A673 (cell line): ENCODE results near the gene KRT72. TPM values are rescaled to one million over a fixed set of nuclear protein-coding genes. Genes with fewer than 3 reads are reported as not detected.

Experiments
- BruUV-seq: library from RNA; stranded (reverse); fragments of 400-500 nt; replicated peaks from 2 replicates; lab custom pipeline; 2021; lab: Mats Ljungman, UMichigan
- CTCF ChIA-PET: fragments of 300-600 bp; sonication (Branson Sonifier 250); formaldehyde crosslinking; loops from one replicate; lab custom pipeline; 2022; ENCODE audit warnings: antibody characterized with exemption; lab: Charles Lee
- POLR2A ChIA-PET: fragments of 300-600 bp; sonication (Branson Sonifier 250); formaldehyde crosslinking; loops from one replicate; lab custom pipeline; 2022; ENCODE audit warnings: antibody characterized with exemption; ENCODE audit not compliant: low non-redundant PET; lab: Charles Lee
- DNase-seq: peaks from one replicate; pipeline ENCODE4 v3.0.0-alpha.2; 2015; ENCODE audit warnings: low spot score
- H3K27ac ChIP-seq: fragments of 200-600 bp; sonication (generic); 2 replicates; pipeline ENCODE4 v1.5.1; 2016; ENCODE audit warnings: mixed run types, low read depth, mild to moderate bottlenecking, mixed read lengths, antibody characterized with exemption, low read length; ENCODE audit not compliant: poor library complexity, severe bottlenecking
- H3K27me3 ChIP-seq: fragments of 200-600 bp; sonication (generic); replicated peaks from 2 replicates; pipeline ENCODE4 v1.6.1; 2017; ENCODE audit warnings: mixed run types, low read depth, mild to moderate bottlenecking, mixed read lengths, antibody characterized with exemption, low read length; ENCODE audit not compliant: insufficient read depth, poor library complexity
- H3K36me3 ChIP-seq: fragments of 200-600 bp; sonication (generic); 2 replicates; pipeline ENCODE4 v1.6.1; 2016; ENCODE audit warnings: mixed run types, mild to moderate bottlenecking, mixed read lengths, antibody characterized with exemption, low read length; ENCODE audit not compliant: insufficient read depth, poor library complexity, severe bottlenecking
- H3K4me1 ChIP-seq: fragments of 200-600 bp; sonication (generic); 2 replicates; pipeline ENCODE4 v1.6.1; 2017; ENCODE audit warnings: mixed run types, mild to moderate bottlenecking, mixed read lengths, antibody characterized with exemption, low read length; ENCODE audit not compliant: insufficient read depth, poor library complexity, severe bottlenecking
- H3K4me3 ChIP-seq: fragments of 200-600 bp; sonication (generic); 2 replicates; pipeline ENCODE4 v1.5.1; 2016; ENCODE audit warnings: low read depth, mixed run types, mild to moderate bottlenecking, mixed read lengths, low read length; ENCODE audit not compliant: poor library complexity, severe bottlenecking
- H3K9me3 ChIP-seq: fragments of 200-600 bp; sonication (generic); 2 replicates; pipeline ENCODE4 v1.6.1; 2016; ENCODE audit warnings: mixed run types, low read depth, mild to moderate bottlenecking, mixed read lengths, antibody characterized with exemption, low read length; ENCODE audit not compliant: poor library complexity, severe bottlenecking
- CTCF ChIP-seq: fragments of 300-800, 200-600 bp; sonication (generic); conservative IDR thresholded peaks from 2 replicates; pipeline ENCODE4 v1.5.1; 2017; ENCODE audit warnings: low read depth, mild to moderate bottlenecking, antibody characterized with exemption, low read length, moderate library complexity, mixed read lengths
- EZH2 ChIP-seq: fragments of 200-600 bp; sonication (generic); IDR thresholded peaks from 2 replicates; pipeline ENCODE4 v1.6.1; 2017; ENCODE audit warnings: borderline replicate concordance, low read depth, mild to moderate bottlenecking, mixed read lengths, antibody characterized with exemption, low read length; ENCODE audit not compliant: poor library complexity, severe bottlenecking
- intact Hi-C: fragments of 100-400 bp; cut with micrococcal nuclease; formaldehyde crosslinking; loops from one replicate; pipeline ENCODE4 v1.10.0; 2022; ENCODE audit not compliant: unreplicated experiment
- total RNA-seq: library from RNA; stranded (reverse); gene quantifications from 2 replicates; pipeline ENCODE4 v1.2.3, GENCODE V29; 2021

The KRT72 gene
- total RNA-seq, 1 experiment from 2014 or later, result not detected

DNA sequence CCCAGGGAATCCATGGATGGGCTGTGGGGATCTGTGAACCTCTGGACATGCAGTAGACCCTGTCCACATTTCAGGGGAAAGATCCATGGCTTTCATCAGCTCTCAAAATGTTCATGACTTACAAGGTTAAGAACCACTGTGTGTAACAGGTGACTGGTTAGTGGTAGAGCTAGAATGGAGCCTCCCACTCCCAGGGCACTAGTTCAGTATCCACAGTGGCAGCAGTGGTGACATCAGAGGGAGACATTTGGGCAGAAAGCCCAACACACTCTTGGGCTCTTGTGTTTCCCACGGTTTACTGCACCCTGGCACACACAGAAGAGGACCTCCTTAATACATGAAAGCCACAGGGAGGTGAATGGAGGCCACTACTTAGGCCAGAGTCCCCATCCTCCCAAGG lies 36.7 kb downstream of the KRT72 start:
- no peaks in the 10 kb centered on the region for H3K9me3 ChIP-seq
- no peak overlapping the region for H3K4me3 ChIP-seq
- no peaks in the 10 kb centered on the region for H3K4me1 ChIP-seq
- CTCF ChIA-PET, result no interaction called here
- no peak overlapping the region for H3K27ac ChIP-seq
- peaks cover 3% of the 10 kb centered on the region for H3K27me3 ChIP-seq
- no TSS peak for BruUV-seq
- intact Hi-C loops, result no loop called here
- no peak for TF ChIP-seq EZH2
- TF ChIP-seq CTCF, result no peak
- POLR2A ChIA-PET, result no interaction called here
- H3K36me3 ChIP-seq, result no peaks in the 10 kb centered on the region
- DNase-seq, result no peak

- DNase-seq, result no peak
Observed at GRCh38 chr12:52561880-52562449, 39.3 kb downstream of the KRT72 start.

DNA sequence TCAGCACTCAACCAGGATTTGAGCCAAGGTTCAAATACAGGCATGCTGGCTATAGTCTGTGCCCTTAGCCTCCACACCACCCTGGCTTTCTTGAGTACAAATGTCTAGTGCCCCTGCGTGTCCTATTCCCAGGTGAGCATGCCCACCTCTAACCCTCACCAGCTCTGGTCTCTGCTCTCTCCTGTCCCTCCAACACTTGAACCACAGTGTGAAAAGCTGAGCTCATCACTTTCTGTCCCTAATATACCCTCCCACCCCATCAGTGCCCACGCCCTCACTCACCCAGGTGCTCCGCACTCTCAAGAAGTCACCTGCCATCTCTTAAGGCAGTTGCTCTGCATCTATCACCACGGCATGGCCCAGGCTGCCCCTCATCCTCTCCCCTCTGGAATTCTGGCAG lies 41.3 kb downstream of the KRT72 start:
- CTCF ChIA-PET, result interaction anchor here (0.5 kb wide), 1 partner anchor 318 kb away, joined by 3 read pairs; no protein-coding TSS in a partner anchor
- BruUV-seq, result no TSS peak

More at GRCh38 chr12:52561880-52562449, 39.3 kb downstream of the KRT72 start:
- peaks cover 3% of the 10 kb centered on the region for H3K27me3 ChIP-seq
- intact Hi-C loops, result no loop called here
- no peaks in the 10 kb centered on the region for H3K4me1 ChIP-seq
- ChIA-PET CTCF (interaction anchor here (0.6 kb wide), 1 partner anchor 309 kb away, joined by 4 read pairs; no protein-coding TSS in a partner anchor), POLR2A (no interaction called here)
- no peak overlapping the region for H3K27ac ChIP-seq
- no peak overlapping the region for H3K4me3 ChIP-seq
- no peaks in the 10 kb centered on the region for H3K9me3 ChIP-seq
- H3K36me3 ChIP-seq, result no peaks in the 10 kb centered on the region
- TF ChIP-seq CTCF (peak; percentile 34; the same call in 1 of the 2 replicates), EZH2 (no peak)
- BruUV-seq, result no TSS peak

More for the DNA sequence above, 41.3 kb downstream of the KRT72 start:
- TF ChIP-seq CTCF (no peak), EZH2 (no peak)
- Histone ChIP-seq H3K4me3 (no peak overlapping the region), H3K9me3 (no peaks in the 10 kb centered on the region), H3K27me3 (peaks cover 9% of the 10 kb centered on the region), H3K4me1 (no peaks in the 10 kb centered on the region), H3K27ac (no peak overlapping the region), H3K36me3 (no peaks in the 10 kb centered on the region)
- intact Hi-C loops, result no loop called here
- POLR2A ChIA-PET, result no interaction called here
- DNase-seq, result no peak
